Activated CD4-positive, alpha-beta T cell treated with anti-CD3 and anti-CD28 coated beads, Interleukin-2, Interleukin-6, amounts not matched to agents 100 ng/mL and 50 ng/mL, durations not matched to agents 16 hours and 8 hours (primary cell): Measurements from ENCODE around the gene ZYG11A.

Source experiments
- DNase-seq: peaks from one replicate; pipeline ENCODE4 v3.0.0-alpha.2; 2020

Gene ZYG11A

DNA sequence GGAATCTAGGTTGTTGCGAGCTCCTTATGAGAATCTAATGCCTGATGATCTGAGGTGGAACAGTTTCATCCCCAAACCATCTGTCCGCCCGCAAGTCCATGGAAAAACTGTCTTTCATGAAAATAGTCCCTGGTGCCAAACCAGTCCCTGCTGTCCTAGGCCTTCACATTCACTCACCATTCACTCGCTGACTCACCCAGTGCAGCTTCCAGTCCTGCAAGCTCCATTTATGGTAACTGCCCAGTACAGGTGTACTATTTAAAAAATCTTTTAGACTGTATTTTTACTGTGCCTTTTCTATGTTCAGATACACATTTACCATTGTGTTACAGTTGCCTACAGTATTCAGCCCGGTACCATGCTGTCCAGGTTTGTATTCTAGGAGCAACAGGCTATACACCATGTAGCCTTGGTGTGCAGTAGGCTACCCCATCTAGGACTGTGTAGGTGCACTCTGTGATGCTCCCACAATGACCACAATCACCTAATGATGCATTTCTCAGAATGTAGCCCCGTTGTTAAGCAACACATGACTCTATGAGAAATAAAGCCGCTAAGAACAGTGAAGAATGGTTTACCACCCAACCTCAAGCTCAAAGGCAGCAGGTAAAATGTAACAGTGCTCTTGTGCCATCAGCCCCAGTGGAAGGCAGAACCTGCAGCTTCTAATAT, 76.6 kb downstream of the ZYG11A start:
- no peak for DNase-seq

DNA sequence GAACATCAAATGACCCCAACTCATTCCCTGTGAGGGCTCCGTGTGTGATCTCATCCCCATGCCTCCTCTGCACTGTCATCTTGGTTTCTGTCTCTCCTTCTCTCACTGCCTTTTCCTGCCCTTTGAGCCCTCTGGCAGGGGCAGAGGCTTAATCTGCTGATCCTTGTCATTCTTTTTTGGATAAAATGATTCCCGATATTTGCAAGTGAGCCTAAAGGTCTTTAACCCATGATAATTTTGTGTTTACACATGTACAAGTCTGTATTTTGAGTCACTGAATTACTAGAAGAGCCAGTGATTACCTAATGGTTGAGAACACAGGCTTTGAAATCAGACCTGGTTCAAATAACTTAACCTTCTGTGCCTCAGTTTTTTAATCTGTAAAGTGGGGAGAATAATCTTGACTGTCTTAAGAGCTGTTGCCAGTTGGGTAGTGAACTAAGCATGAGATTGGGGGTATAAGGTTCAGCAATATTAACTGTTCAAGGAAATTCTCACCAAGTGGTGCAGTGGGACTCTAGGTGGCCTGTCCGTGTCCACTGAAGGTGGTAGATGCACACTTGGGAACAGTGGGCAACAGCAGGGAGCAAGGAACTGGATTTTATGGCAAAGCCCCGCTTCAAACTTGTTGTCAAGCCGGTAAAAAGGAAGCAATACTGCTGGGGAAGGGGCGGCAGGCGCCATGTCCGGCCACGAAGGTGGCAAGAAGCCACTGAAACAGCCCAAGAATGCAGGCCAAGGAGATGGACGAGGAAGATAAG, 77.3 kb downstream of the ZYG11A start:
- DNase-seq: no peak

- no peak for DNase-seq
These were observed 78.3 kb downstream of the ZYG11A start for GRCh38 chr1:52920791-52921291.

DNA sequence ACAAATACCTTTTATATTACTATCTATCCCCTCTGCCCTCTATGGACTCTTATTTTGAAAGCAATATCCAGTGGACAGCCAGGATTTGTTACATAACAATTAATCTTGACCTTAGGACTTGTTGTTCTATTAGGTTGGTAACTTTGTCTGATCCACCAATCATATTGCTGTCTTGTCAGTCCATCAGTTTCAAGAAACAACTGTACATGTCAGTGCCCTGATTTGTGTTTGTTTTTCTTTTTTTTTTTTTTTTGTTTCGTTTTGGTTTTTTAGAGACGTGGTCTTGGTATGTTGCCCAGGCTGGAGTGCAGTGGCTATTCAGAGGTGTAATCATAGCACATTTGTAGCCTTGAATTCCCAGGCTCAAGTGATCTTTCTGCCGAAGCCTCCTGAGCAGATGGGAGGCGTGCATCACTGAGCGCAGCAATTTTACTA, 83.0 kb downstream of the ZYG11A start:
- no peak for DNase-seq

DNA sequence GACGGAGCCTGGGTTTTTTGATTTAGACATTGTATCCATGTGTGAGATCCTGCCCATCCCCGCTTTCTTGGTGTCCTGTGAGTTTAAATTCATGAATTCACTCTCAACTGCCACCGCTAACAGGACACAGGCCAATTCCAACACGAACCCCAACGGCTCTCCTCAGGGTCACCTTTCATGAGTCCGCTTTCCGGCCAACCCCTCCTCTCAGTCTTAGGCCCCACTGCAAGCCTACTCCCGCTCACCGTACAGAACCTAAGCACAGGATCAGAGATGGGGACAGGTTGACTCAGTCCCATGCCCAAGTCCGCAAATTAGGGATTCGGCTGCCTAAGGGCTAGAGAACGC, 84.3 kb downstream of the ZYG11A start:
- no peak for DNase-seq

DNA sequence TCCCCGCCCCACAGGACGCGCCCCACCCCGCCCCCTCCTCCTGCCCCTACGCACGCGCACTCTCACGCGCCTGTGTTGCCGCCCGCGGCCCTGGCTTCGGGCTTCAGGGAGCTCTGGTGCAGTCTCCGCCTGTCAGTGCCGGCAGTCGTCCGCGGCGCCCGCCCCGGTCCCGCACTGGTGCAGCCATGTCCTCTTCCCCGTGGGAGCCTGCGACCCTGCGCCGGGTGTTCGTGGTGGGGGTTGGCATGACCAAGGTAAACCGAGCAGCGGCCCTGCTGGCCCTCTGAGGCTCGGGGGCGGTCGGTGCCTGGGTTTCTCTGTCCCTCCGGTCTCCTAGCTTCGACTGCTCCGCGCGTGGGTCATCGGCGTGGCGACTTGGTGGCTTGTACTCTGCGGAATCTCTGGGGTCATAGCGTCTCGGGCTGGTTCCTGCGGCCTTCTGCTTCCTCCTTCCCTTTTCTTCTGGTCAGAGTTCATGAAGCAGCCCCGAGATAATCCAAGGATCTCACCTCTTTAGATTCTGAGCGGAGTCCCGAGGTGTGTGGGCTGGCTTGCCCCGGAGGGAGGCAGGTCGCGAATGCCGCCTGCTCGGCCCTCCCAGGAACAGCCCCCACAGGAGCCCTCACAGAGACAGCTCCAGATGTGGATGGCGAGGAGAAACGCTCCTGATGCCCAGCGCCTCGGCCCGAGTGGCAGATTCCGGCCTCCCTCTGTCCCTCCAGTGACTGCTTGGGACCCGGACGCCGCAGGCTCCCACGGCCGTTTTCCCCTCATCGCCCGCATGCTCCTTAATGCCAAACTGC, 84.9 kb downstream of the ZYG11A start, which contains the start of gene SCP2:
TSS of gene SCP2 (plus strand) at position 65 of the 803 bp plus-strand sequence. CDS start at position 186, 121 bp downstream.
- DNase-seq: peak; percentile 86

GRCh38 chr1:52928015-52928404, 85.5 kb downstream of the ZYG11A start:
- DNase-seq: no peak

DNA sequence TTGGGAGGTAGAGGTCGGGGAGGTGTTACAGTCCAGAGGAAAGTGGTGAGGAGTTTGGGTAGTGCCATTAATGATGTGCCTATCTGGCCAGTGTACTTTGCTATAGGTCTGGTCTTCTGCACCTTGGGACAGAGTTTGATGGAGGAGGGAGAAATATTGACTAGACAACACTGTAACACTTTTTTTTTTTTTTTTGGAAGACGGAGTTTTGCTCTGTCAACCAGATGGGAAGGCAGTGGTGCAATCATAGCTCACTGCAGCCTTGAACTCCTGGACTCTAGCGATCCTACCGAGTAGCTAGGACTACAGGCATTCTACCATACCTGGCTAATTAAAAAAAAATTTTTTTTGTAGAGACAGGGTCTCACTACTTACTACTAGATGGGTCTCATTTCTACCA, 86.5 kb downstream of the ZYG11A start:
- no peak for DNase-seq

DNA sequence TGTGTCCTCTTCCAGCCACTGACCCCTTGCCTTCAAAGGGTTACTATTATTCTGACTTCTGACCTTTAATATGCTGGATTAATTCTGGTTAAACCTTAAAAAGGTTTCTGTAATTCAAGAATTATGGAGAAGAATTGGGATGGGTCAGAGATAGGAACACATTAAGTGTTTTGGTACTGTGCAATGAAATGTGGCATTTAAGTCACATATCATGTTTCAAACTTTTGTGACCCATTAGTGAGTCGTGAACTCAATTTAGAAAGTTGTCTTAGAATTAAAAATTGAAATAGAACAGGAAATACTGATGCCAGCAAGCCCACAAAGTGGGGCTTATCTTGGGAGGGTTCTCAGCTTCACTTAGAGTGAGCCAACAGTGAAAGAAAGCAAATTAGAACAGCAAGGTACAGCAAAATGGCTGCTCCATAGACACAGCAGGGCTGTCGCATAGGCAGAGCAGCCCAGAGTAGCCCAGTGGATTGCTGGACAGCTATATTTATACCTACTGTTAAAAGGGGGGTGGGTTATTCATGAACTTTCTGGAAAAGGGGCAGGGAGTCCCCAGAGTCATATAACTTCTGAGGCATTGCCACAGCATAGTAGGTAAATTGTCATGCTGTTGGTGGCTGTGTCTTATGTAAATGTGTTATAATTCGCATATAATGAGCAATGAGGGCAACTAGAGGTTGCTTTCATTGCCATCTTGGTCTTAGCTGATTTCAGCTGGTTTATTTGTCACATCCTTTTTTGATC, 95.0 kb downstream of the ZYG11A start:
- DNase-seq: no peak

DNA sequence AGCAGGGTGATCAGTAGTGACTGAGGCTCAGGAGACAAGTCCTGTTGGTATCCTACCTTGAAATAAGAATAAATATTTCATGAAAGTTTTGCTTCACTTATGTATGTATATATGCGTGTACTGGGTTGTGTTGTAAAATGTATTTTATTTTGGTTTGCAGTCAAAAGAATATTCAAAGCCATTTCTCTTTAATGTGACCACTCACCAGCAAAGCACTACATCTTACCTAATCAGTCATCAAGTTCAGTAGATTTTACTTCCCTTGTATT, 95.6 kb downstream of the ZYG11A start:
- no peak for DNase-seq

DNA sequence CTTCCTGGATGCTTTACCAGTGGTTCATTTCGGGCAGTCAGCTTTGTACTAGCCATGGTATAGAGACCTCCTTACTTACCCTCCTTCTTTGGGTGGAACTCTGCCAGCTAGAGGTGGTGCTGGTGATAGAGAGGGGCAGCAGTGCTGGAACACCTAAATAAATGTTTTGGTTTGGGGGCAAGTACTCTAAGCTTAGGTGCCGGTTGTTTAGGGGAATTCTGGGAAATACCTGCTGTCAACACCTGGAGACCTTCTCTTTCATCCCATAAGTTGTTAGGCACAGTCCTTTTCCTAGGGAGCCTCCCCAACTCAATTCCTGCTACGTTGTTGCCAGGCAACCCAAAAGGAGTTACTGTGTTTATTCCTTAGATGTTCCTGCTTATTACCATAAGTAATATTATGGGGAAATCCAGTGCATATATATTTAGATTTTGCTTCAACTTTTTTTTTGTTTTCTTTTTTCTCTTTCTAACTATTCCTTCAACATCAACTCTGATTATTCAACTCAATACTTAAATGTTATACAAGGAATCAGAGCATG, 101.4 kb downstream of the ZYG11A start:
- no peak for DNase-seq

DNA sequence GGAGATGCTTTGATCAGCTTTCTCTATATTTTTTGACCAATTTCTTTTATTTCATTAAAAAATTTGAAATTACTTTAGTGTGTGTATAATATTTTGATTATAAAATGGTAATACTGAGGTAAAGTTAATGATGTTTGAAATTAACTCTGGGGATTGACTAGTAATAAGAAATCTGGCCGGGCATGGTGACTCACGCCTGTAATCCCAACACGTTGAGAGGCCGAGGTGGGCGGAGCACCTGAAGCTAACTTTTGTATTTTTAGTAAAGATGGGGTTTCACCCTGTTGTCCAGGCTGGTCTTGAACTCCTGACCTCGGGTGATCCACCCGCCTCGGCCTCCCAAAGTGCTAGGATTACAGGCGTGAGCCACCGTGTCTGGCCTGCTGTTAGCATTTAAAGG, 102.0 kb downstream of the ZYG11A start:
- DNase-seq: no peak
